ENCODE measurements around the gene TMOD1.
"Not testable (repeated sequence)": the region's sequence is repeated elsewhere in the genome, so short reads cannot be mapped to it uniquely, and the experiment has no call there.

TMOD1 gene

GRCh38 chr9:97565262-97565661, 63.8 kb downstream of the TMOD1 start:
- no peak for DNase-seq (ENCODE audit: low read depth, low spot score)

GRCh38 chr9:97567182-97567893, 65.9 kb downstream of the TMOD1 start:
- DNase-seq (ENCODE audit: low read depth, low spot score): no peak

GRCh38 chr9:97567894-97568202, 66.4 kb downstream of the TMOD1 start:
- DNase-seq (ENCODE audit: low read depth, low spot score): no peak

- DNase-seq (ENCODE audit: low read depth, low spot score): no peak
Measured at GRCh38 chr9:97568461-97569275, 67.2 kb downstream of the TMOD1 start.

- no peak for DNase-seq (ENCODE audit: low read depth, low spot score)
Measured at GRCh38 chr9:97570899-97571298, 69.4 kb downstream of the TMOD1 start.

GRCh38 chr9:97571664-97572063, 70.2 kb downstream of the TMOD1 start:
- DNase-seq (ENCODE audit: low read depth, low spot score): no peak

- DNase-seq (ENCODE audit: low read depth, low spot score): no peak
Measured at GRCh38 chr9:97572196-97572891, 70.9 kb downstream of the TMOD1 start.

- no peak for DNase-seq (ENCODE audit: low read depth, low spot score)
Measured at GRCh38 chr9:97572892-97573365, 71.5 kb downstream of the TMOD1 start.

GRCh38 chr9:97573482-97574073, 72.1 kb downstream of the TMOD1 start:
- DNase-seq (ENCODE audit: low read depth, low spot score): no peak

GRCh38 chr9:97574101-97574571, 72.7 kb downstream of the TMOD1 start:
- not testable (repeated sequence) for DNase-seq (ENCODE audit: low read depth, low spot score)

- not testable (repeated sequence) for DNase-seq (ENCODE audit: low read depth, low spot score)
Measured at GRCh38 chr9:97574921-97575672, 73.6 kb downstream of the TMOD1 start.

GRCh38 chr9:97575673-97576200, 74.3 kb downstream of the TMOD1 start:
- DNase-seq (ENCODE audit: low read depth, low spot score): no peak

- DNase-seq (ENCODE audit: low read depth, low spot score): no peak
Measured at GRCh38 chr9:97577051-97577450, 75.6 kb downstream of the TMOD1 start.

- no peak for DNase-seq (ENCODE audit: low read depth, low spot score)
Measured at GRCh38 chr9:97578846-97579245, 77.4 kb downstream of the TMOD1 start.

GRCh38 chr9:97579914-97580313, 78.4 kb downstream of the TMOD1 start:
- no peak for DNase-seq (ENCODE audit: low read depth, low spot score)

GRCh38 chr9:97581590-97581989, 80.1 kb downstream of the TMOD1 start:
- DNase-seq (ENCODE audit: low read depth, low spot score): not testable (repeated sequence)

- not testable (repeated sequence) for DNase-seq (ENCODE audit: low read depth, low spot score)
Measured at GRCh38 chr9:97584778-97585177, 83.3 kb downstream of the TMOD1 start.

- not testable (repeated sequence) for DNase-seq (ENCODE audit: low read depth, low spot score)
Measured at GRCh38 chr9:97586909-97587308, 85.4 kb downstream of the TMOD1 start.

- DNase-seq (ENCODE audit: low read depth, low spot score): no peak
Measured at GRCh38 chr9:97591535-97591934, 90.1 kb downstream of the TMOD1 start.

- no peak for DNase-seq (ENCODE audit: low read depth, low spot score)
Measured at GRCh38 chr9:97592126-97592525, 90.7 kb downstream of the TMOD1 start.

- DNase-seq (ENCODE audit: low read depth, low spot score): no peak
Measured at GRCh38 chr9:97593960-97594359, 92.5 kb downstream of the TMOD1 start.

Data from iPS DF 19.7 (cell line).